NCI-H345 treated with DMSO at 0.1 percent for 48 hours (cell line): Measurements from ENCODE around the gene CFLAR.
"Not testable (repeated sequence)": the region's sequence is repeated elsewhere in the genome, so short reads cannot be mapped to it uniquely, and the experiment has no call there.

Experiments
- DNase-seq: peaks from one replicate; lab custom pipeline; 2025; ENCODE audit not compliant: unreplicated experiment; lab: John Stamatoyannopoulos, UW

Gene CFLAR

GRCh38 chr2:201116115-201116958 is at the start of gene CFLAR:
CFLAR (plus strand) TSS chr2:201116164; CDS start chr2:201129866, 13,702 bp downstream.
- peak; percentile 24 for DNase-seq

GRCh38 chr2:201070948-201071478 is 45.0 kb upstream of the CFLAR start:
- DNase-seq = no peak

- peak; percentile 95 for DNase-seq
These were observed 44.3 kb upstream of the CFLAR start, which contains the start of the genes HYCC2 and NDUFB3 for GRCh38 chr2:201071479-201072200. HYCC2 (minus strand) TSS chr2:201071671; CDS start chr2:201024009, 47,662 bp downstream. NDUFB3 (plus strand) TSS chr2:201072001; CDS start chr2:201078883, 6,882 bp downstream.

- no peak for DNase-seq
These were observed 43.8 kb upstream of the CFLAR start for GRCh38 chr2:201072201-201072530.

- no peak for DNase-seq
These were observed 42.9 kb upstream of the CFLAR start for GRCh38 chr2:201073071-201073470.

DNA sequence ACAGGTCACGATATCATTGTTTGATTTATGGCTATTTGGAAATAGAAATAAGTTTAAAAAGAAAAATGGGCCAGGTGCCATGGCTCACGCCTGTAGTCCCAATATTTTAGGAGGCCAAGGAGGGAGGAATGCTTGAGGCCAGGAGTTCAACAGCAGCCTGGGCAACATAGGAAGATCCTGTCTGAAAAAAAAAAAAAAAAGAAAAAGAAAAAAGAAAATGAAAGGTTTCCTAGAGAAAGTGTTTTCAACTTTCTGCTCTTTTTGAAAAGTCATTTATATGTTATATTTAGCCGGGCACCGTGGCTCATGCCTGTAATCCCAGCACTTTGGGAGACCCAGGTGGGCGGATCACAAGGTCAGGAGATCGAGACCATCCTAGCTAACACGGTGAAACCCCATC is 41.0 kb upstream of the CFLAR start:
- no peak for DNase-seq

DNA sequence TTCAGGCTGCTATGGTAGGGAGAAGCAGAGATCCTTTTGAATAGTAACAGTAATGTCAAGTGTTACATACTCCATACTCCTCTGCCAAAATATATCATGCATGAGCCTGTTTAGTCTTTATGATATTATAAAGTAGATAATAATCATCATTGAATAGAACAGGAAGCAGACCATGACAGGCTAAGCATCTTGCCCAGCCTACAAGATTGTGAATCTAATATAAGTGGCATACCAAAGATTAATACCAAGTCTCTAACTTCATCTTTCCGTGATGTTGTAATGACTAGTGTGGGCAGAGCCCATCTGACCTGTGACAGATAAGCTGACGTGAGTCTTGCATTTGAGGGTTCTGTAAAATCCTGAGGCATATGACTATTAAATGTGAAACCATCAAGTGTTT is 31.1 kb upstream of the CFLAR start:
- DNase-seq = no peak

DNA sequence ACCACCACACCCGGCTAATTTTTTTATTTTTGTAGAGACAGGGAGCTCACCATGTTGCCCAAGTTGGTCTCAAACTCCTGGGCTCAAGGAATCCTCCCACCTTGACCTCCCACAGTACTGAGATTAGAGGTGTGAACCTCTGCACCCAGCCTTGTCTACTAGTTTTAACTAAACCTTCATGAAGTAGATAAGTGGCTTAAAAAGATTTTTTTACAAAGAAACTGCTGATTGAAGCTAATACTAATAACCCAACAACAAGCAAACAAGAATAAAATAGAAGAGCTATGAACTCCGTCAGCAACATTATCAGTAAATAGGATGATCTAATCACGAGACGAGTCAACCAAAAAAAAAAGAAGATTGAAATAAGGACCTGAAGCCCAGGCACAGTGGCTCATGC is 25.4 kb upstream of the CFLAR start:
- DNase-seq = no peak

DNA sequence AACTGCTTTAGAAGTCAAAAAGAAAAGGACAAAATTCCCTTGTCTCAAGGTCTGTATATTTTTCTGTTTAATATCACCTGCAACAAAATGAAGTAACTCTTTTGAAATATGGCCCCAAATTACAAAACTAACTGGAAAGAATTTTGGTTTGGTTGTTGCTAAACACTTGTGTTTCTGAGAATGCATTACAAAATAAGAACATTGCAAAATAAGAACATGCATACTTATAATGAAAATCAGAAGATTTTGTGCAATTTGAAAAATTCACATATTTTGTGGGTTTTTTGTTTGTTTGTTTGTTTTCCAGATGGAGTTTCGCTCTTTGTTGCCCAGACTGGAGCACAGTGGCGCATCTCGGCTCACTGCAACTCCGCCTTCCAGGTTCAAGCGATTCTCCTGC is 22.4 kb upstream of the CFLAR start:
- DNase-seq = no peak

- DNase-seq = no peak
These were observed 15.5 kb upstream of the CFLAR start for GRCh38 chr2:201100497-201100896.

GRCh38 chr2:201105759-201106158 is 10.2 kb upstream of the CFLAR start:
- no peak for DNase-seq

- DNase-seq = no peak
These were observed 8.3 kb upstream of the CFLAR start for GRCh38 chr2:201107624-201108023.

DNA sequence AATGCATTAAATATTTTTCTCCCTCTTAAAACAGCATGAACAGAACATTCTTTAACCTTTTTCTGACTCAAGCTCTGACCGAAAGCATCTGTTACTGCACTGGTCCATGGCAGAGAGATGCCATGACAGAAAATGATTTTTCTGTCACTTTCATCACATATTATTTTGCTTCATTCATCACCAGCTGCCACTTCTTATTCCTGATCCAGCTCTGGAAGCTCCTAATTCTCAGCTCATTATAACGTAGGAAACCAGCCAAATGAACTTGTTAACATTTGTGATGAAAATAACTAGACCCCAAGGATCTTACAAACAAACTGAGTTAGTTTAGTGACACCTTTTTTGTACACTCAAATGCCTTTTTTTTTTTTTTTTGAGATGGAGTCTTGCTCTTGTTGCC is 7.6 kb upstream of the CFLAR start:
- no peak for DNase-seq

DNA sequence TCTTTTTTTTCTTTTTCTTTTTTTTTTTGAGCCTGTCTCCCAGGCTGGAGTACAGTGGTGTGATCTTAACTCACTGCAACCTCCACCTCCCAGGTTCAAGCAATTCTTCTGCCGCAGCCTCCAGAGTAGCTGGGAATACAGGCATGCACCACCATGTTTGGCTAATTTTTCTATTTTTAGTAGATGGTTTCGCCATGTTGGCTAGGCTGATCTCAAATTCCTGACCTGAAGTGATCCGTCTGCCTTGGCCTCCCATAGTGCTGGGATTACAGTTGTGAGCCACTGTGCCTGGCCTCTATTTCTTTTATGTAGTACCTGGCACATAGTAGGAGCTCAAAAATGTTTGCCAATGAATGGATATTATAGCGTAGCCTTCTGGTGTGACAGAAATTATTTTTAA is 6.8 kb upstream of the CFLAR start:
- no peak for DNase-seq

- DNase-seq = no peak
These were observed 5.3 kb upstream of the CFLAR start for GRCh38 chr2:201110615-201111014.

- no peak for DNase-seq
These were observed 4.9 kb upstream of the CFLAR start for GRCh38 chr2:201111096-201111495.

- DNase-seq = no peak
These were observed 1.6 kb upstream of the CFLAR start for GRCh38 chr2:201114350-201114749.

DNA sequence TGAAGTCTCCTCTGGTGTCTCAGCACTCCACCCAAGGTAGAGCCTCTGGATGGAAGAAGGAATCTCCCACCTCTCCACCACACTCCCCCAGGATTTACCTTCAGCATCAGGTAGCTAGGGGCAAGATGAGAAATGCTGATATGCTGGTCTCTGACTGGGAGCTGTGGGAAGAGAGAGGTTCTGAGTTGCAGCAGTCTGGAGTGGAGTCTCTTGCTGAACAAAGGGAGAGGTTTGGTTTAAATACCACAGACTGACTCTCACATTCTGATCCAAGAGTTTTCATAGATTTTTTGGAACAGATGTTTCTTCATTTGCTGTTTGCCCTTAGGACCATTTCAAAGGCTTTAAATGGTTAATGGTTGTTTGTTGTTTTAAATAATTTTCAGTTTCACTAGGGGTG is 1.1 kb upstream of the CFLAR start:
- DNase-seq = no peak

GRCh38 chr2:201116959-201117734 is 1.2 kb downstream of the CFLAR start:
- peak; percentile 63 for DNase-seq

- DNase-seq = not testable (repeated sequence)
These were observed 1.8 kb downstream of the CFLAR start for GRCh38 chr2:201117735-201118094.
